Activated T-helper 1 cell treated with anti-CD3 and anti-CD28 coated beads, Interleukin-12 subunit alpha, Interleukin-12 subunit beta, Interleukin-2, Interleukin-4 antibody, amounts not matched to agents 30 ng/mL and 10 ng/mL and 1 ng/mL, durations not matched to agents 14 hours and 24 hours and 36 hours (primary cell): ENCODE data around the gene FARS2. TPM values are rescaled to one million over a fixed set of nuclear protein-coding genes. Genes with fewer than 3 reads are reported as not detected.

Experiments used
- DNase-seq: peaks from one replicate; pipeline ENCODE4 v3.0.0; 2021; ENCODE audit warnings: low spot score
- H3K27ac Mint-ChIP-seq: one replicate; pipeline ENCODE4 v1.8.0; 2021; ENCODE audit warnings: mild to moderate bottlenecking, mixed read lengths
- H3K27me3 Mint-ChIP-seq: one replicate; pipeline ENCODE4 v1.8.0; 2022; ENCODE audit warnings: mild to moderate bottlenecking, moderate library complexity, mixed read lengths; ENCODE audit not compliant: insufficient read depth
- H3K36me3 Mint-ChIP-seq: one replicate; pipeline ENCODE4 v1.8.0; 2021; ENCODE audit warnings: low read depth, mixed read lengths
- H3K4me1 Mint-ChIP-seq: one replicate; pipeline ENCODE4 v1.8.0; 2021; ENCODE audit warnings: low read depth, mixed read lengths
- H3K4me3 Mint-ChIP-seq: one replicate; pipeline ENCODE4 v1.8.0; 2021; ENCODE audit warnings: mild to moderate bottlenecking, moderate library complexity, mixed read lengths
- H3K9me3 Mint-ChIP-seq: one replicate; pipeline ENCODE4 v1.8.0; 2021; ENCODE audit warnings: mixed read lengths
- intact Hi-C: fragments of 100-400 bp; cut with micrococcal nuclease; formaldehyde crosslinking; loops from one replicate; pipeline ENCODE4 v1.15.1; 2024
- total RNA-seq: library from RNA; stranded (reverse); gene quantifications from 2 replicates; pipeline ENCODE4 v1.2.3, GENCODE V29; 2022

The FARS2 gene
- total RNA-seq, 1 donor from 2014 or later = 23.8 TPM

- no peak overlapping the region for H3K4me3 Mint-ChIP-seq
- intact Hi-C loops = no loop called here
- H3K27ac Mint-ChIP-seq = no peak overlapping the region
- no peaks in the 10 kb centered on the region for H3K36me3 Mint-ChIP-seq
- no peaks in the 10 kb centered on the region for H3K27me3 Mint-ChIP-seq
- DNase-seq = no peak
- H3K9me3 Mint-ChIP-seq = no peaks in the 10 kb centered on the region
- H3K4me1 Mint-ChIP-seq = no peaks in the 10 kb centered on the region
Measured at GRCh38 chr6:5325173-5325572, 63.9 kb downstream of the FARS2 start.

GRCh38 chr6:5326022-5326641 is 64.8 kb downstream of the FARS2 start:
- Mint-ChIP-seq H3K27me3 (no peaks in the 10 kb centered on the region), H3K9me3 (no peaks in the 10 kb centered on the region), H3K4me3 (no peak overlapping the region), H3K36me3 (no peaks in the 10 kb centered on the region), H3K27ac (no peak overlapping the region), H3K4me1 (no peaks in the 10 kb centered on the region)
- intact Hi-C loops = no loop called here
- DNase-seq = no peak

- Mint-ChIP-seq H3K9me3 (no peaks in the 10 kb centered on the region), H3K4me1 (no peaks in the 10 kb centered on the region), H3K27me3 (no peaks in the 10 kb centered on the region), H3K36me3 (no peaks in the 10 kb centered on the region), H3K27ac (no peak overlapping the region), H3K4me3 (no peak overlapping the region)
- no peak for DNase-seq
- intact Hi-C loops = no loop called here
Measured at GRCh38 chr6:5328800-5329199, 67.5 kb downstream of the FARS2 start.

GRCh38 chr6:5331845-5332442 is 70.6 kb downstream of the FARS2 start:
- no peak overlapping the region for H3K4me3 Mint-ChIP-seq
- no peaks in the 10 kb centered on the region for H3K4me1 Mint-ChIP-seq
- H3K9me3 Mint-ChIP-seq = no peaks in the 10 kb centered on the region
- no peaks in the 10 kb centered on the region for H3K27me3 Mint-ChIP-seq
- no peak overlapping the region for H3K27ac Mint-ChIP-seq
- H3K36me3 Mint-ChIP-seq = no peaks in the 10 kb centered on the region
- no peak for DNase-seq
- intact Hi-C loops = no loop called here

GRCh38 chr6:5333658-5334057 is 72.3 kb downstream of the FARS2 start:
- Mint-ChIP-seq H3K27ac (no peak overlapping the region), H3K9me3 (no peaks in the 10 kb centered on the region), H3K4me1 (peaks cover 8% of the 10 kb centered on the region), H3K4me3 (no peak overlapping the region), H3K27me3 (no peaks in the 10 kb centered on the region), H3K36me3 (no peaks in the 10 kb centered on the region)
- no peak for DNase-seq
- intact Hi-C loops = no loop called here

GRCh38 chr6:5334341-5334740 is 73.0 kb downstream of the FARS2 start:
- Mint-ChIP-seq H3K27ac (no peak overlapping the region), H3K36me3 (no peaks in the 10 kb centered on the region), H3K4me1 (peaks cover 9% of the 10 kb centered on the region), H3K4me3 (no peak overlapping the region), H3K27me3 (no peaks in the 10 kb centered on the region), H3K9me3 (no peaks in the 10 kb centered on the region)
- intact Hi-C loops = no loop called here
- no peak for DNase-seq

DNA sequence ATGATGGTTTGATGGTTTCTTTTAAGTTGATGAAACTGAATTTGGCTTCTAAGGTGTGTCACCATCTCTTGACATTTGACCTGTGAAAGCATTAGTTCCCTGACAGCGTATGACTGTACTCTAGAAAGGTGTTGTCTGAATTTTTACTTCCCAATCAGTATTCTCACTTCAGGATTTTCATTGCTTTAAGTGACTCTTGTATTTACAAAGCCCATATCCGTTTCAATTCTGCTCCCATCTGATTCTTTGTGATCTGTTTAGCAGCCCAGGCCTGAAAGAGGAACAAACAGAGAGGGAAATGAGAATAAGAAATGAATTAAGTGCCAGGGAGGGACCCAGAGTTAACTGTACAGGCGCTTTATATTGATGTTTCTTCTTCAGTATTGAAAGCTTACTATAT is 73.7 kb downstream of the FARS2 start:
- intact Hi-C loops = no loop called here
- Mint-ChIP-seq H3K27ac (no peak overlapping the region), H3K9me3 (no peaks in the 10 kb centered on the region), H3K27me3 (no peaks in the 10 kb centered on the region), H3K4me3 (no peak overlapping the region), H3K36me3 (no peaks in the 10 kb centered on the region), H3K4me1 (peaks cover 9% of the 10 kb centered on the region)
- no peak for DNase-seq

GRCh38 chr6:5337573-5337972 is 76.3 kb downstream of the FARS2 start:
- no peak for DNase-seq
- Mint-ChIP-seq H3K9me3 (no peaks in the 10 kb centered on the region), H3K27me3 (no peaks in the 10 kb centered on the region), H3K36me3 (no peaks in the 10 kb centered on the region), H3K4me3 (no peak overlapping the region), H3K4me1 (peaks cover 15% of the 10 kb centered on the region), H3K27ac (no peak overlapping the region)
- intact Hi-C loops = no loop called here

- H3K27me3 Mint-ChIP-seq = no peaks in the 10 kb centered on the region
- DNase-seq = no peak
- H3K4me3 Mint-ChIP-seq = peak overlapping the region; percentile 41
- intact Hi-C loops = no loop called here
- H3K4me1 Mint-ChIP-seq = peaks cover 15% of the 10 kb centered on the region
- peak overlapping the region; percentile 10 for H3K27ac Mint-ChIP-seq
- H3K36me3 Mint-ChIP-seq = no peaks in the 10 kb centered on the region
- no peaks in the 10 kb centered on the region for H3K9me3 Mint-ChIP-seq
Measured at GRCh38 chr6:5338177-5338960, 77.1 kb downstream of the FARS2 start.

GRCh38 chr6:5339786-5340185 is 78.5 kb downstream of the FARS2 start:
- no peak for DNase-seq
- Mint-ChIP-seq H3K27ac (no peak overlapping the region), H3K36me3 (no peaks in the 10 kb centered on the region)

GRCh38 chr6:5341845-5342244 is 80.5 kb downstream of the FARS2 start:
- no peaks in the 10 kb centered on the region for H3K9me3 Mint-ChIP-seq
- H3K36me3 Mint-ChIP-seq = no peaks in the 10 kb centered on the region
- intact Hi-C loops = no loop called here
- no peak overlapping the region for H3K27ac Mint-ChIP-seq
- H3K4me1 Mint-ChIP-seq = peaks cover 21% of the 10 kb centered on the region
- no peaks in the 10 kb centered on the region for H3K27me3 Mint-ChIP-seq
- DNase-seq = no peak
- H3K4me3 Mint-ChIP-seq = no peak overlapping the region

More at GRCh38 chr6:5339786-5340185, 78.5 kb downstream of the FARS2 start:
- H3K27me3 Mint-ChIP-seq = no peaks in the 10 kb centered on the region
- no peak overlapping the region for H3K4me3 Mint-ChIP-seq
- H3K9me3 Mint-ChIP-seq = no peaks in the 10 kb centered on the region
- H3K4me1 Mint-ChIP-seq = peaks cover 21% of the 10 kb centered on the region
- intact Hi-C loops = no loop called here

GRCh38 chr6:5343998-5344397 is 82.7 kb downstream of the FARS2 start:
- no peaks in the 10 kb centered on the region for H3K36me3 Mint-ChIP-seq

DNA sequence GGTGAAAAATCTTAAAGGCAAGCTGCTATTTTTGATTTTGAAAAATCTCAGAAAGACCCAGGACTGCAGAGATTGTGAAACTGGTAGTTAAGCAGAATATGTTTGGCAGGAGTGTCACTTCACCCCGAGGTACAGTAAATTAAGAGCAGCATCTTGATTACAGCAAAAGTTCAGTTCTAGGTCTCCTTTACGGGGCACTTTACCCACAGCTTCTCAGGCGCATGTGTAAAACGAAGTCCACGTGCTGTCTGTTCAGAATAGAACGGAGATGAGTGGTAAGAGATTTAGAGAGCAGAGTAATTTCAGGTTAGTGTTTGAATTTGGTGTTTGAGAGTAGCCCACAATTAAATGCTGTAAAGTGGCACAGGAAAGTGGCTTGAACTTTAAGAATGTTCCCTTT is 84.0 kb downstream of the FARS2 start:
- no peak for DNase-seq
- H3K9me3 Mint-ChIP-seq = no peaks in the 10 kb centered on the region
- no peak overlapping the region for H3K27ac Mint-ChIP-seq
- no peaks in the 10 kb centered on the region for H3K27me3 Mint-ChIP-seq
- H3K4me1 Mint-ChIP-seq = peaks cover 12% of the 10 kb centered on the region
- intact Hi-C loops = no loop called here
- no peaks in the 10 kb centered on the region for H3K36me3 Mint-ChIP-seq
- H3K4me3 Mint-ChIP-seq = no peak overlapping the region

More at GRCh38 chr6:5343998-5344397, 82.7 kb downstream of the FARS2 start:
- Mint-ChIP-seq H3K27me3 (no peaks in the 10 kb centered on the region), H3K4me3 (no peak overlapping the region), H3K4me1 (peaks cover 12% of the 10 kb centered on the region), H3K27ac (no peak overlapping the region), H3K9me3 (no peaks in the 10 kb centered on the region)
- intact Hi-C loops = no loop called here
- no peak for DNase-seq
